Hepatocyte (in vitro differentiated cells): ENCODE measurements around the gene ARV1. TPM values are rescaled to one million over a fixed set of nuclear protein-coding genes. Genes with fewer than 3 reads are reported as not detected.

Source experiments
- DNase-seq: peaks from one replicate; pipeline ENCODE4 v3.0.0-alpha.2; 2016; ENCODE audit warnings: low spot score
- H2AFZ ChIP-seq: fragments of 200-600 bp; sonication (generic); 2 replicates; pipeline ENCODE4 v1.6.0; 2016; ENCODE audit warnings: antibody characterized with exemption, mild to moderate bottlenecking
- H3K27ac ChIP-seq: fragments of 200-600 bp; sonication (generic); 2 replicates; pipeline ENCODE4 v1.5.1; 2016; ENCODE audit warnings: mild to moderate bottlenecking
- H3K27me3 ChIP-seq: fragments of 200-600 bp; sonication (generic); 2 replicates; pipeline ENCODE4 v1.6.1; 2016
- H3K36me3 ChIP-seq: fragments of 200-600 bp; sonication (generic); replicated peaks from 2 replicates; pipeline ENCODE4 v1.5.1; 2016; ENCODE audit warnings: low read depth; ENCODE audit not compliant: insufficient read depth
- H3K4me1 ChIP-seq: fragments of 200-600 bp; sonication (generic); 2 replicates; pipeline ENCODE4 v1.5.1; 2016; ENCODE audit warnings: mild to moderate bottlenecking, moderate library complexity; ENCODE audit not compliant: insufficient read depth
- H3K4me2 ChIP-seq: fragments of 200-600 bp; sonication (generic); 2 replicates; pipeline ENCODE4 v1.6.0; 2016
- H3K4me3 ChIP-seq: fragments of 200-600 bp; sonication (generic); 2 replicates; pipeline ENCODE4 v1.5.1; 2016; ENCODE audit warnings: mild to moderate bottlenecking
- H3K79me2 ChIP-seq: fragments of 200-600 bp; sonication (generic); 2 replicates; pipeline ENCODE4 v1.6.0; 2017; ENCODE audit warnings: mild to moderate bottlenecking
- H3K9me2 ChIP-seq: fragments of 200-600 bp; sonication (generic); replicated peaks from 2 replicates; pipeline ENCODE4 v1.6.0; 2017; ENCODE audit warnings: mild to moderate bottlenecking; ENCODE audit not compliant: insufficient read depth
- H3K9me3 ChIP-seq: fragments of 200-600 bp; sonication (generic); 2 replicates; pipeline ENCODE4 v1.5.1; 2016; ENCODE audit warnings: low read depth, mild to moderate bottlenecking
- H4K20me1 ChIP-seq: fragments of 200-600 bp; sonication (generic); 2 replicates; pipeline ENCODE4 v1.6.0; 2016; ENCODE audit warnings: mild to moderate bottlenecking; ENCODE audit not compliant: insufficient read depth, poor library complexity, severe bottlenecking
- EZH2 ChIP-seq: fragments of 200-600 bp; sonication (generic); IDR thresholded peaks from 2 replicates; pipeline ENCODE4 v1.6.1; 2016; ENCODE audit warnings: antibody characterized with exemption, mild to moderate bottlenecking, borderline replicate concordance
- EZH2phosphoT487 ChIP-seq: fragments of 200-600 bp; sonication (generic); IDR thresholded peaks from one replicate; pipeline ENCODE4 v1.6.1; 2018; ENCODE audit warnings: antibody characterized with exemption, mild to moderate bottlenecking, low read depth, moderate library complexity; ENCODE audit not compliant: unreplicated experiment, severe bottlenecking
- WGBS: methylation state at CpG from one replicate; pipeline ENCODE4 v1.1.6; 2016; ENCODE audit warnings: low lambda C conversion rate; ENCODE audit errors: missing lambda C conversion rate; 5-methylcytosine and 5-hydroxymethylcytosine counted together
- microRNA counts: library from miRNA; unstranded; fragments of <30 nt; microRNA quantifications from one replicate; lab custom pipeline; 2017
- polyA plus RNA-seq: library from polyadenylated mRNA; unstranded; fragments of >200 nt; fragmentation: Nextera tagmentation; extraction: Ambion mirVana; gene quantifications from 2 replicates; pipeline ENCODE4 v1.2.1, GENCODE V29; 2016
- total RNA-seq: library from RNA; depleted of rRNA; stranded (reverse); fragments of >200 nt; gene quantifications from 2 replicates; pipeline ENCODE4 v1.2.3, GENCODE V29; 2014
- TF ChIP-seq, protein P1 (sequence below): fragments of 200-600 bp; sonication (generic); IDR thresholded peaks from 2 replicates; pipeline ENCODE4 v1.5.1; 2016; ENCODE audit warnings: antibody characterized with exemption, mild to moderate bottlenecking; ENCODE audit not compliant: poor library complexity

ARV1 gene
- total and polyA plus RNA-seq, 2 experiments from 2014 or later, result 20.0 to 24.4 TPM

DNA sequence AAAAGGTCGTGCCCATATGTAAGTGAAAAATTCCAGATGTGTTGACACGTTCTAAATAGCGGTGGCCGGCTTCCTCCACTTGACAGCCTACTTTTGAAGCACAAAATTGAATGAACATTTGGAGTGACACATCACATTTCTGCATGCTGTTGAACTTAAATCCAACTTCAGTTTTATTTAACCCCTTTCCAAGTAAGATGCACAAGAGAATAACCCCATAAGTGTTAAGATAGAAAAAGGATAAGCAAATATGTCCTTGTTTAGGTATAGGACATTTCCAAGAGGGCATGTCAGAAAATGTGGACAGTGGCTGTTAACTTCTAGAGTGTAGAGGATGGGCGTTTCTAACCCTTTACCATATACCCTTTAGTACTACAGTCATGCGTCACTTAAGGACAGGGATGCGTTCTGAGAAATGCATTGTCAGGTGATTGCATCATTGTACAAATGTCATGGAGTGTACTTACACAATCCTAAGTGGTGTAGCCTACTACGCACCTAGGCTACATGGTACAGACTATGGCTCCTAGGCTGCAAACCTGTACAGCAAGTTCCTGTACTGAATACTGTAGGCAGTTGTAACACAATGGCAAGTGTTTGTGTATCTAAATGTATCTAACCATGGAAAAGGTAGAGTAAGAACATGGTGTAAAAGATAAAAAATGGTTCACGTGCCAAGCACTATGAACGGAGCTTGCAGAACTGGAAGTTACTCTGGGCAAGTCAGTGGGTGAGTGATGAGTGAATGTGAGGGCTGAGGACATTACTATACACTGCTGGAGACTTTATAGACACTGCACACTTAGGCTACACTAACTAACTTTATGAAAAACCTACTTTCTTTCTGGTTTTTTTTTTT lies 70.5 kb downstream of the ARV1 start:
- Histone ChIP-seq H3K79me2 (no peaks in the 10 kb centered on the region), H3K4me3 (no peak overlapping the region), H3K9me3 (peaks cover 3% of the 10 kb centered on the region), H3K9me2 (no peaks in the 10 kb centered on the region), H4K20me1 (no peaks in the 10 kb centered on the region), H3K4me2 (no peak overlapping the region), H3K36me3 (no peaks in the 10 kb centered on the region), H2AFZ (no peak overlapping the region), H3K4me1 (no peaks in the 10 kb centered on the region), H3K27ac (no peak overlapping the region), H3K27me3 (peaks cover 12% of the 10 kb centered on the region)
- DNase-seq, result no peak
- WGBS, result 61% methylated on average over 10 of the region's 10 CpGs
- TF ChIP-seq EZH2phosphoT487 (no peak), EZH2 (no peak)
- TF ChIP-seq, protein P1, sequence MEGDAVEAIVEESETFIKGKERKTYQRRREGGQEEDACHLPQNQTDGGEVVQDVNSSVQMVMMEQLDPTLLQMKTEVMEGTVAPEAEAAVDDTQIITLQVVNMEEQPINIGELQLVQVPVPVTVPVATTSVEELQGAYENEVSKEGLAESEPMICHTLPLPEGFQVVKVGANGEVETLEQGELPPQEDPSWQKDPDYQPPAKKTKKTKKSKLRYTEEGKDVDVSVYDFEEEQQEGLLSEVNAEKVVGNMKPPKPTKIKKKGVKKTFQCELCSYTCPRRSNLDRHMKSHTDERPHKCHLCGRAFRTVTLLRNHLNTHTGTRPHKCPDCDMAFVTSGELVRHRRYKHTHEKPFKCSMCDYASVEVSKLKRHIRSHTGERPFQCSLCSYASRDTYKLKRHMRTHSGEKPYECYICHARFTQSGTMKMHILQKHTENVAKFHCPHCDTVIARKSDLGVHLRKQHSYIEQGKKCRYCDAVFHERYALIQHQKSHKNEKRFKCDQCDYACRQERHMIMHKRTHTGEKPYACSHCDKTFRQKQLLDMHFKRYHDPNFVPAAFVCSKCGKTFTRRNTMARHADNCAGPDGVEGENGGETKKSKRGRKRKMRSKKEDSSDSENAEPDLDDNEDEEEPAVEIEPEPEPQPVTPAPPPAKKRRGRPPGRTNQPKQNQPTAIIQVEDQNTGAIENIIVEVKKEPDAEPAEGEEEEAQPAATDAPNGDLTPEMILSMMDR, result no peak

MicroRNA genes within 50 kb of the gene (microRNA counts, 767-probe panel; counts per million panel counts)
- not detected for microRNA hsa-miR-1182 (lab: Ali Mortazavi, UCI)

Other genes with a start within 250 kb of the ARV1 start
- gene CAPN9, start 231.7 kb upstream of the ARV1 start, total RNA-seq, result 3.1 and 3.7 TPM in 2 replicates
- gene CAPN9, start 231.7 kb upstream of the ARV1 start, polyA plus RNA-seq, result 0.68 and 0.98 TPM in 2 replicates
- gene C1orf198, start 110.6 kb upstream of the ARV1 start, total RNA-seq, result 54.1 and 56.9 TPM in 2 replicates
- gene C1orf198, start 110.6 kb upstream of the ARV1 start, polyA plus RNA-seq, result 41.4 and 50.1 TPM in 2 replicates
- 11.5 and 14.9 TPM in 2 replicates for gene TTC13, start 233 bp upstream of the ARV1 start, total RNA-seq
- 9.7 and 13.0 TPM in 2 replicates for gene TTC13, start 233 bp upstream of the ARV1 start, polyA plus RNA-seq
- 48.8 and 55.1 TPM in 2 replicates for gene FAM89A, start 61.2 kb downstream of the ARV1 start, total RNA-seq
- gene FAM89A, start 61.2 kb downstream of the ARV1 start, polyA plus RNA-seq, result 53.5 and 54.4 TPM in 2 replicates
- gene TRIM67, start 183.0 kb downstream of the ARV1 start, total RNA-seq, result 0.12 and 0.13 TPM in 2 replicates
- gene TRIM67, start 183.0 kb downstream of the ARV1 start, polyA plus RNA-seq, result not detected in 2 replicates